Fibroblast of the aortic adventitia (primary cell): ENCODE measurements around the gene CACNA2D1. TPM values are rescaled to one million over a fixed set of nuclear protein-coding genes. Genes with fewer than 3 reads are reported as not detected.

ENCODE experiments used
- DNase-seq: peaks from one replicate; pipeline ENCODE4 v3.0.0-alpha.2; 2010; ENCODE audit warnings: low read depth
- H3K4me3 ChIP-seq: 2 replicates; pipeline ENCODE4 v1.5.1; 2011; ENCODE audit warnings: low read depth, mild to moderate bottlenecking, control low read depth, low read length, moderate library complexity
- CTCF ChIP-seq: IDR thresholded peaks from 2 replicates; pipeline ENCODE4 v1.5.1; 2011; ENCODE audit warnings: mild to moderate bottlenecking, low read length, control low read depth, inconsistent platforms; ENCODE audit not compliant: insufficient read depth
- total RNA-seq: library from RNA; depleted of rRNA; stranded (reverse); fragments of >200 nt; gene quantifications from 2 replicates; pipeline ENCODE4 v1.2.3, GENCODE V29; 2012; ENCODE audit warnings: low replicate concordance

CACNA2D1 gene
- total RNA-seq, 1 donor, result 90.5 TPM

- no peak overlapping the region for H3K4me3 ChIP-seq
- peak; percentile 83 for DNase-seq
Measured at GRCh38 chr7:82044497-82045080, 399.0 kb downstream of the CACNA2D1 start.

GRCh38 chr7:82039621-82040020, 404.0 kb downstream of the CACNA2D1 start:
- TF ChIP-seq CTCF, result no peak
- no peak overlapping the region for H3K4me3 ChIP-seq
- DNase-seq, result no peak

More at GRCh38 chr7:82044497-82045080, 399.0 kb downstream of the CACNA2D1 start:
- peak; percentile 55 for TF ChIP-seq CTCF

- TF ChIP-seq CTCF, result no peak
- peak; percentile 81 for DNase-seq
- no peak overlapping the region for H3K4me3 ChIP-seq
Measured at GRCh38 chr7:82036146-82036886, 407.3 kb downstream of the CACNA2D1 start.

- H3K4me3 ChIP-seq, result no peak overlapping the region
- TF ChIP-seq CTCF, result no peak
- no peak for DNase-seq
Measured at GRCh38 chr7:82035456-82035855, 408.1 kb downstream of the CACNA2D1 start.

- no peak overlapping the region for H3K4me3 ChIP-seq
- DNase-seq, result no peak
- no peak for TF ChIP-seq CTCF
Measured at GRCh38 chr7:82032901-82033300, 410.7 kb downstream of the CACNA2D1 start.

GRCh38 chr7:82029236-82029913, 414.2 kb downstream of the CACNA2D1 start:
- no peak overlapping the region for H3K4me3 ChIP-seq
- no peak for DNase-seq

More at GRCh38 chr7:82029236-82029913, 414.2 kb downstream of the CACNA2D1 start:
- TF ChIP-seq CTCF, result no peak
